Naive B cell (primary cell): ENCODE data around the gene PAX5. TPM values are rescaled to one million over a fixed set of nuclear protein-coding genes. Genes with fewer than 3 reads are reported as not detected.
"Not testable (repeated sequence)": the region's sequence is repeated elsewhere in the genome, so short reads cannot be mapped to it uniquely, and the experiment has no call there.

Experiments used
- ATAC-seq, 2 donors: fragments of 150-1000 bp; cut with Tn5 transposase; 2 replicates each; pipeline ENCODE4 v1.10.0; 2021; ENCODE audit warnings: low read depth in 2 of 2, mild to moderate bottlenecking in 2 of 2, moderate library complexity in 2 of 2
- DNase-seq: peaks from one replicate; pipeline ENCODE4 v3.0.0; 2022
- H3K27ac Mint-ChIP-seq, 6 donors: one replicate each; pipeline ENCODE4 v1.8.0; 2020 to 2022; ENCODE audit warnings: mild to moderate bottlenecking in 6 of 6, mixed read lengths in 6 of 6, moderate library complexity in 5 of 6, inconsistent platforms in 2 of 6
- H3K27me3 Mint-ChIP-seq, 3 donors: one replicate each; pipeline ENCODE4 v1.8.0; 2021 to 2022; ENCODE audit warnings: mixed read lengths in 3 of 3, mild to moderate bottlenecking in 1 of 3
- H3K36me3 Mint-ChIP-seq, 2 donors: one replicate each; pipeline ENCODE4 v1.8.0; 2020 to 2022; ENCODE audit warnings: mixed read lengths in 2 of 2, inconsistent platforms in 1 of 2, mild to moderate bottlenecking in 1 of 2
- H3K4me1 Mint-ChIP-seq, 3 donors: one replicate each; pipeline ENCODE4 v1.8.0; 2020 to 2022; ENCODE audit warnings: mixed read lengths in 3 of 3, inconsistent platforms in 1 of 3, mild to moderate bottlenecking in 1 of 3, moderate library complexity in 1 of 3
- H3K4me3 Mint-ChIP-seq, 8 donors: one replicate each; pipeline ENCODE4 v1.8.0; 2020 to 2022; ENCODE audit warnings: mild to moderate bottlenecking in 8 of 8, mixed read lengths in 8 of 8, moderate library complexity in 8 of 8, inconsistent platforms in 2 of 8
- H3K9me3 Mint-ChIP-seq, 7 donors: one replicate each; pipeline ENCODE4 v1.8.0; 2020 to 2022; ENCODE audit warnings: mixed read lengths in 7 of 7, mild to moderate bottlenecking in 5 of 7, inconsistent platforms in 2 of 7, moderate library complexity in 1 of 7
- polyA plus RNA-seq, 6 donors: library from polyadenylated mRNA; unstranded; fragments of 300-500 nt; fragmentation: Illumina TruSeq; gene quantifications; one replicate each; pipeline ENCODE4 v1.2.3, GENCODE V29; 2021; ENCODE audit warnings: low read depth in 6 of 6

Gene PAX5
- polyA plus RNA-seq, result 10 to 100 TPM; 17.1 to 83.5 (median 45.3) TPM

DNA sequence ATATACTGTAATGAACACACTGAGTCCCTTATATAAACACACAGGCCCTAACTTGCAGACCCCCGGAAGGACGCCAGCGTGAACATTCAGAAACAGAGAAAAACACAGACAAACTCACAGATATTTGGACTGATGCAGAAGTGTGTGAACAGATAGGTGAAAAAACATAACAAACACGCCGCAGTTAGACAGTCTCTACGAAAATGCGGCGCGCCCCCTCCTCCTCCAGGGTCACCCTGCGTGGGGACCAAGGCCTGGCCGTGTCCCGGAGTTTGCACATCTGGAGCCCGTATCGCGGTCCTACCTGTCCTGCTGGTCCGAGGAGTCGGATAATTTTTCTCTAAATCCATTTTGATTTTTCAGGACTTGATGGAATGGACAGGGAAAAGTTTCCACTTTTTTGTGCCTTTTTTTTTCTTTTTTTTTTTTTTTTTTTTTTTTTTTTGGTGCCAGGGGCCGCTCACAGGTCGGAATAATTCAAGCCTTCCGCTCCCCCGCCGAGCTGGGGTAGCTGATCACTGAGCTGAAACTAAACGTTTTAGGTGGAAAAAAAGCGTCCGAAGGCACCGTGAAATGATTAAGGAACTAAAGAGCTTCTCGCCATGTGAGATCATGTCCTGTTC, at the start of gene PAX5:
PAX5 (minus strand) TSS at position 587 of the 623 bp plus-strand sequence; CDS start at position 350, 237 bp downstream.
- peak within 1 kb of the TSS; percentile 90 to 100 (median 97) for H3K4me3 Mint-ChIP-seq
- peaks cover 63 to 75% (median 69%) of the 10 kb centered on the region in 3 donors for H3K4me1 Mint-ChIP-seq
- peak; percentile 37 for DNase-seq
- H3K27ac Mint-ChIP-seq, result peak within 1 kb of the TSS; percentile 98 to 100 (median 100)
- no peak for ATAC-seq
- H3K36me3 Mint-ChIP-seq, result peaks cover 6 to 10% of the 10 kb centered on the region in 2 donors
- H3K27me3 Mint-ChIP-seq, result no peaks in the 10 kb centered on the region
- H3K9me3 Mint-ChIP-seq, result no peaks in the 10 kb centered on the region

DNA sequence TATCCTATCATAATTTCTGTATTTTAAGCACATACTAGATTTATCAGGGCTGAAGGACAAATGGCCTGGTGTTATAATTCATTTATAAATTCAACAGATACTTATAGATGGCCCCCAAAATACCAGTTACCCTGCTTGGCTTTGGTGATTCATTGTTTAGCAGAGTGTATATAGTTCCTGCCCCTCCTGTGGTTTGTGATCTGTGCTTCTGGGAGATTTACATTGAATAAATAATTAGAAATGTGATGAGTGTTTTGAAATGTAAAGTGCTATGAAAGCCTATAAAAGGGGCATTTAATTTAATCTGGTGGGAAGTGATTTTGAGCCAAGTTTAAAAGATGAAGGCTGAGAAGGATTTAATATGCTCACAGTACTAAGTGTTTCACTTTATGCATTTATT, 49.6 kb upstream of the PAX5 start:
- Mint-ChIP-seq H3K9me3 (no peaks in the 10 kb centered on the region), H3K4me1 (peaks cover 53 to 79% (median 76%) of the 10 kb centered on the region in 3 donors), H3K27me3 (no peaks in the 10 kb centered on the region), H3K4me3 (peak overlapping the region; percentile 7 to 80 (median 60)), H3K27ac (peak overlapping the region in 5 of 6 donors; percentile 35 to 86 (median 59)), H3K36me3 (peaks cover 12 to 17% of the 10 kb centered on the region in 2 donors)
- ATAC-seq (no peak), DNase-seq (no peak)

DNA sequence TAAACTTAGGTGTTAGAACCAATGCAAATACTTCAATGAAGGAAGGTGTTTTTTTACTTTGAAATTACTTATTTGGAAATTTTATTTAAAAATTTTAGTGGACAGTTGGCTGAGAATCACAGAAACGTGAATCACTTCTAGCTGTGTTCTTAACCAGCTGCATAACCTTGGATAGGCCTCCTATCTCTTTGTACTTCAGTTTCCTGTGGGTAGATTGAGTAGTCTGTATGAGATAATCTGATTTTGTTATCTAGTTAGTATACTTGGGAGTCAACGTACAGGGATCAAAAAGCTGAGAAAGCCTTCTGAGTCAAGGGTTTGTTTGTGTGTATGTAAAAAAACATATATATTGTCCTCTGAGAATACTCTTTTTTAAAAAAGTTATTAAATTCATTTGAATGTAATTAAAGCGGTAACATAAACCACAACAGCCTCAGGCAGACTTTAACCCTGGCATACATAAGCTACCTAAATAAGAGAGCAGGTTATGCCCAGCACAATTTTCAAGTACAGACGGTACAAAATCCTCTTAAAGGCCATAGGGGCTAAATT, 48.2 kb upstream of the PAX5 start:
- DNase-seq, result no peak
- peak overlapping the region in 5 of 6 donors; percentile 16 to 98 (median 40) for H3K27ac Mint-ChIP-seq

DNA sequence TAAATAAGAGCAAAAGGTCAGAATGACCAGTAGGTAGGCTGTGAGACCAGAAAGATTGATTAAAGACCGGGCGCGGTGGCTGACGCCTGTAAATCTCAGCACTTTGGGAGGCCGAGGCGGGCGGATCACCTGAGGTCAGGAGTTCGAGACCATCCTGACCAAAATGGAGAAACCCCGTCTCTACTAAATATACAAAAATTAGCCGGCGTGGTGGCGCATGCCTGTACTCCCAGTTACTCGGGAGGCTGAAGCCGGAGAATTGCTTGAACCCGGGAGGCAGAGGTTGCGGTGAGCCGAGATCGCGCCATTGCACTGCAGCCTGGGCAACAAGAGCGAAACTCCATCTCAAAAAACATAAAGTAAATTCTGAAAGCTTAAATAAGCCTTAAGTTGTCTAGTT, 47.4 kb upstream of the PAX5 start:
- H3K4me3 Mint-ChIP-seq, result peak overlapping the region; percentile 96 to 98 (median 97)
- not testable (repeated sequence) for H3K9me3 Mint-ChIP-seq, H3K27me3 Mint-ChIP-seq, H3K36me3 Mint-ChIP-seq, DNase-seq, ATAC-seq
- peak overlapping the region; percentile 7 to 98 (median 58) for H3K27ac Mint-ChIP-seq
- H3K4me1 Mint-ChIP-seq, result peaks cover 49 to 74% (median 69%) of the 10 kb centered on the region in 3 donors

More for the DNA sequence above, 48.2 kb upstream of the PAX5 start:
- no peaks in the 10 kb centered on the region for H3K9me3 Mint-ChIP-seq
- peaks cover 9 to 16% of the 10 kb centered on the region in 2 donors for H3K36me3 Mint-ChIP-seq
- peaks cover 56 to 80% (median 75%) of the 10 kb centered on the region in 3 donors for H3K4me1 Mint-ChIP-seq
- H3K4me3 Mint-ChIP-seq, result peak overlapping the region; percentile 96 to 98 (median 97)
- ATAC-seq, result no peak
- H3K27me3 Mint-ChIP-seq, result no peaks in the 10 kb centered on the region

DNA sequence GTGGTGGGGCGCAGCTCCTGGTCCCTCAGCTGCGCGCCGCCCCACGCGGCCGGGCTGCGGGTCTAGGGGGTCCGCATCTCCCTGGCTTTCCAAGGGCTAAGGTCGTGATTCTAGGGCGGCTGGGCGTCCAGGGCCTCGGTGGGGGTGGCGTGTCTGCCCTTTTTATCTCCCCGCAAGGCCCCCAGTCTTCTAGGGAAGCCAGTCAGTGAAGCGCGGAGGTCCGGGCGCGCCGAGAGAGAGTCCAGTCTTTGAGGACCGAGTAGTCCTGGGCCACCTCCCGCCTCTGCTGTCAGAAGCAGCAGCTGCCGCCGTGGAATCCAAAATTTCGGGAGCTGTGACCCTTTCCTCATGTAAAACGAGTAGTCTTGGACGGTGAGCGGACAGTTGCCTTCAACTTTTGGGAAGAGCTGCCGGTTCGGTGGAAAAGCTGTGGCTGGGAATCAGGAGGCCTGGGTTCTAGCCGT, 46.1 kb upstream of the PAX5 start:
- not testable (repeated sequence) for H3K36me3 Mint-ChIP-seq, H3K9me3 Mint-ChIP-seq, H3K27me3 Mint-ChIP-seq, ATAC-seq, DNase-seq
- H3K4me3 Mint-ChIP-seq, result peak overlapping the region; percentile 96 to 98 (median 97)
- H3K4me1 Mint-ChIP-seq, result peaks cover 52 to 74% (median 69%) of the 10 kb centered on the region in 3 donors
- peak overlapping the region; percentile 97 to 99 (median 98) for H3K27ac Mint-ChIP-seq

DNA sequence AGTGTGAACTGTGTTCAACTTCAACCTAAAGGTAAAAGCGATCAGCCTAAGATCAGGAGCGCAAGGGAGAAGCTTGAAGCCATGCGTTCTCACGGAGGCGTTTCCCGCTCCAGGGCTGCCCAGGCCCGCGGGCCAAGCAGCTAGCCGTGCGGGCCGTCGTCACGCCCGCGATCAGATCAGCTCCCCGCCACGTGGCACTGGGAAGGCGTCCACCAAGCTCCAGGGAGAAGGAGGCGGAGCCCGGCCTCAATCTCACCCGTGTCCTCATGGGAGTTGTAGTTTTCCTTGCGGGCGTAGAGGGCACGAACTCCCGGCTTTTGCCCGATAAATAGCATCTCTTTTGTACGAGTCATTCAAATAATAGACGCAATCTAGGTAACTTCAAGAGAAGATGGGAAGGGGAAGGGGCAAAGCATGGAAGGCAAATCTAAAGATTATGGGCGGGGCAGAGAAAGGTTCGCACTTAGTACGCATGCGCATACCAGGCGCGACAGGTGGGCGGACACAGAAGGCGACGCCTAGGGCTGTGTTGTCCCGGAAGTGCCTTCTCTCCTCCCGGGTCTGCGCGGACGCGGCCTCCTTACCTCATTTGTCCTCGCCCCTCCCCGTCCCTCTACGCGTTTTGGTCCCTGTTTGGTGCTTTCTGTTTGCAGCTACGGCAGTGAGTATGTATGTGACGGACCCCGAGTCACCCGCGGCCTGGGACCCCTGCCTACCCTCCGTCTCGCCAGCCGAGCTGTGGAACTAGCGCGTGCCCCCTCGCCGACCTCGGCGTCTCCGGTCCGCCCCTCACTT, 45.5 kb upstream of the PAX5 start:
- ATAC-seq (peak; percentile 93 to 94), DNase-seq (peak; percentile 94)
- Mint-ChIP-seq H3K4me3 (peak overlapping the region; percentile 96 to 98 (median 97)), H3K27me3 (no peaks in the 10 kb centered on the region), H3K9me3 (no peaks in the 10 kb centered on the region), H3K4me1 (peaks cover 53 to 75% (median 69%) of the 10 kb centered on the region in 3 donors), H3K27ac (peak overlapping the region; percentile 97 to 99 (median 98)), H3K36me3 (peaks cover 0 to 7% of the 10 kb centered on the region in 2 donors)

DNA sequence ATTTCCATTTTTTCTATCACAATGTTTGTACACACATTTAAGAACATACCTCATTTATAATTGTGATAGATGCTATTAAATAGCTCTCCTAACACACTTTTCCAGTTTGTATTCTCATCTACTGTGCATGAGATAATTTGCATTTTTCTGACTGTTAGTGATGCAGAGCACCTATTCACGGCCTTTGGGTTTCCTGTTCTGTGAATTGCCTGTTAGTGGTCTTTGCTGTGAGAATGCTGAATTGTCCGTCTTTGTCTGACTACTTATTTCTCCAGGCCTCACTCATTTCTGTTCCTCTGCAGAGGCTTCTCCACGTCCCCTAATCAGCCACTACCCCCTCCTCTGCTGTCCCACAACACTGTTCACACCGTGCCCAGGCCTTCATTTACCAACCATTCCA, 40.7 kb upstream of the PAX5 start:
- peak; percentile 36 to 46 for ATAC-seq
- not testable (repeated sequence) for H3K36me3 Mint-ChIP-seq, H3K27me3 Mint-ChIP-seq, H3K9me3 Mint-ChIP-seq
- H3K27ac Mint-ChIP-seq, result peak overlapping the region; percentile 1 to 91 (median 78)
- H3K4me3 Mint-ChIP-seq, result peak overlapping the region; percentile 63 to 83 (median 72)
- peak; percentile 29 for DNase-seq
- H3K4me1 Mint-ChIP-seq, result peaks cover 38 to 50% (median 46%) of the 10 kb centered on the region in 3 donors

DNA sequence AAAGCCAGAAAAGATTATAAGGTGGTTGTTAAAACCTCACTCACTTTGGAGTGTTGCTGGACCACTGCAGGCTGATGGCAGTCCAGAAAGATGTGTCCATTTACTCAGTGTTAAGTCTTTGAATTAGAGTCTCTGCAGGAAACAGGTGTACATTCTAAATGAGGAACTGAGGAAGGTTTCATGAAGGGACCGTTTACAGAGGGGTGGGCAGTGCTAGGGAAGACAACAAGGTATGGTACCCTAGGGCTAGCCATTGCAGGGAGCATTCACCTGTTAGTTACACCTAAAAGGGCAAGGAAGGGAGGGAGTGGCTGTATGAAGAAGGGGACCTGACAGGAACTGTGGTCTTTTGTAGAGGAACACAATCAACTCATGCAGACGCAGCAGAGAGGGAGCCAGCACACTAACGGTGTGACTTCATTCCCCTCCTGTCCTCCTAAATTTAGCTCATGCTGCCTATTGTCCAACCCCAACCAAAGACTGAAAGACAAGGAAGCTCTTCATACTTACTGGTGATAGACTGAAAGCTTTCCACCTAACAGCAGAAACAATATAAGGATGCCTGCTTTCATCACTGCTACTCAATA, 32.2 kb upstream of the PAX5 start:
- Mint-ChIP-seq H3K9me3 (no peaks in the 10 kb centered on the region), H3K4me1 (peaks cover 33 to 43% (median 36%) of the 10 kb centered on the region in 3 donors), H3K36me3 (no peaks in the 10 kb centered on the region), H3K27ac (peak overlapping the region; percentile 19 to 92 (median 82)), H3K27me3 (no peaks in the 10 kb centered on the region), H3K4me3 (peak overlapping the region in 7 of 8 donors; percentile 30 to 83 (median 73))
- ATAC-seq (peak; percentile 99), DNase-seq (peak; percentile 57)

DNA sequence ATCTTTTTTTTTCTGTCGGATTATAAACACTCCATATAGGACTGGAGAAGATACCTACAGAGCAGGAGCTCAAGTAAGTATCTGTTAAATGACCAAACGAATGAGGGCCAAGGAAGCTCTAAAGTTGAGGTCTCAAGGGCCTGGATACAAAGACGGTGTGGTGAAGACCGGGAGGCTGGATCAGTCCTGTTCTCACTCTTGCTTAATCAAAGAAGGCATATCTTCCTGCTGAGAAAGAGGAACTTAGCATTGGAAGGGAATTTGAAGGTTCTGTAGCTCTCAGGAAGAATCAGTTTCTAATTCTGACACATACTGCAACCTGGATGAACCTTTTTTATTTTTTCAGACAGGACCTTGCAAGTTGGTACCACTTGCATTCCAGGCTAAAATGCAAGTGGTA, 28.3 kb upstream of the PAX5 start:
- H3K27me3 Mint-ChIP-seq, result no peaks in the 10 kb centered on the region
- ATAC-seq (no peak), DNase-seq (no peak)
- peaks cover 43 to 55% (median 48%) of the 10 kb centered on the region in 3 donors for H3K4me1 Mint-ChIP-seq
- H3K4me3 Mint-ChIP-seq, result peak overlapping the region in 1 of 8 donors; percentile 29
- peak overlapping the region in 3 of 6 donors; percentile 32 to 64 (median 48) for H3K27ac Mint-ChIP-seq
- no peaks in the 10 kb centered on the region for H3K36me3 Mint-ChIP-seq
- no peaks in the 10 kb centered on the region for H3K9me3 Mint-ChIP-seq

DNA sequence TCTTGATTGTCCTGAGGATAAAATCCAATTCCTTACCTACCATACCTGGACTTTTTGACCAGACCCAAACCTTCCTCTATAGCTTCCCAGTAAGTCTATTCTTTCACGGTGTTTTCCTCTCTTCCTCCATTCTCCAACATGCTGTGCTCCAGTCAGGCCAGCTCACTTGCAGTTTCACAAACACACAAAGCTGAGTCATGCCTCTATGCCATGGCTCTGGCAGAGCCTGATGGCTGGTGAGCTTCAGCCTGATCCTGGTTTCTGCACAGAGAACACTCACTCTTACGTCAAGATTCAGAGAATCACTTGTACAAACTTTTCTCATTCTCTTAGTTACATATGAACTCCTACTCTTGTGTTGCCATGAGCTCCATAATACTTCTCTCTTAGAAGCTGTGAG, 27.7 kb upstream of the PAX5 start:
- DNase-seq (no peak), ATAC-seq (no peak)
- Mint-ChIP-seq H3K27ac (peak overlapping the region in 5 of 6 donors; percentile 8 to 88 (median 48)), H3K4me1 (peaks cover 43 to 55% (median 43%) of the 10 kb centered on the region in 3 donors), H3K4me3 (peak overlapping the region in 2 of 8 donors; percentile 6 to 12), H3K27me3 (no peaks in the 10 kb centered on the region), H3K9me3 (no peaks in the 10 kb centered on the region), H3K36me3 (no peaks in the 10 kb centered on the region)

DNA sequence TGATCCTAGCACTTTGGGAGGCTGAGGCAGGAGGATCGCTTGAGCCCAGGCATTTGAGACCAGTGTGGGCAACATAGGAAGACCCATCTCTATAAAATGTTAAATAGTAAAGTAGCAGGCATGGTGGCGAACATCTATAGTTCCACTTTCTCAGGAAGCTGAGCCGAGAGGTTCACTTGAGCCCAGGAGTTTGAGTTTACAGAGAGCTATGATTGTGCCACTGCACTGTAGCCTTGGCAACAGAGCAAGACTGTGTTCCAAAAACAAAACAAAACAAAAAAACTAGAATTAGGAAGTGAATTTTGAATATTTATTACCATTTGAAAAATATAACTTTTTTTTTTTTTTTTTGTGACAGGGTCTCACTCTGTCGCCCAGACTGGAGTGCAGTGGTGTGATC, 26.8 kb upstream of the PAX5 start:
- H3K4me1 Mint-ChIP-seq, result peaks cover 35 to 46% (median 36%) of the 10 kb centered on the region in 3 donors
- peak overlapping the region in 2 of 8 donors; percentile 53 to 54 for H3K4me3 Mint-ChIP-seq
- peak overlapping the region in 4 of 6 donors; percentile 32 to 90 (median 74) for H3K27ac Mint-ChIP-seq
- H3K9me3 Mint-ChIP-seq, result no peaks in the 10 kb centered on the region
- ATAC-seq, result peak; percentile 92 to 97
- H3K36me3 Mint-ChIP-seq, result no peaks in the 10 kb centered on the region
- H3K27me3 Mint-ChIP-seq, result no peaks in the 10 kb centered on the region
- peak; percentile 40 for DNase-seq

DNA sequence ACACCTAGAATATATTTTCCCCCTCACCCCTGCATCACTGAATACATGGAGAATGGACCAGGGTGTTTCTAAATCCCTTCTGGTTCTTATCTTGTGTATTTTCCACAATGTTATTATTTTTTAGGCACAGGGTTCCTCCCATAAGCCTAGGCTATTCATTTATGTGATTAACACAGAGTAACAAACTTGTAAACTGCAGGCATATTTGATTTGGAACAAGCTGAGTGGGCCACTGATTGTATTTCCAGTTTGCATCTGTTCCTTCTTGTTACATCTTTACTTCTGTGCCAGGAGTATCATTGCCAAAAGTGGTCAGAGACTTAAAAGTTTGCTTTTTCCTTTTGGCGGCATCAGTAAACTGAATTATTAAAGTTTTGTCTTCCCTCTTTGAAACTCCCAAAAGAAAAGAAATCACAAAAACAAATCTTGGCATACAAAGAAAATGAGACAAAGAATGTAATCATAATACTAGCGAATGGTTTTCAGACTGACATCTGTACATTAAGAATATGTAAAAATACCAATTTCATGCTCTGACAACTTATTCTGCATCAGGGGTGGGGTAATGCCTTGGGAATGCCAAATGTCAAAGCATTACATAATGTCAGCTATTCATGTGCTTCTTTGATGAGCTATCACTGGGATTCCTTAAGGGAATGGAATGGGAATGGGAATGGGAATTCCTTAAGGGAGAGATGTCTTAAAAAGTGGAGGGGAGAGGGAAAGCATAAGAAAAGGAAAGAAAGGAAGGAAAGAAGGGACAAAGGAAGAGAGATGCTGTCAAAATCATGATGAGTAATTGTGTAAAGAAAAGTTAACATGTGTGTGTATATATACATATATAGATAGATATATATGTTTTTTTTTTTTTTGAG, 22.2 kb upstream of the PAX5 start:
- no peaks in the 10 kb centered on the region for H3K27me3 Mint-ChIP-seq
- ATAC-seq, result no peak

More for the DNA sequence above, 22.2 kb upstream of the PAX5 start:
- peak overlapping the region in 2 of 6 donors; percentile 7 to 70 for H3K27ac Mint-ChIP-seq
- H3K9me3 Mint-ChIP-seq, result no peaks in the 10 kb centered on the region
- H3K4me1 Mint-ChIP-seq, result peaks cover 24 to 40% (median 40%) of the 10 kb centered on the region in 3 donors
- H3K4me3 Mint-ChIP-seq, result no peak overlapping the region
- H3K36me3 Mint-ChIP-seq, result no peaks in the 10 kb centered on the region
- no peak for DNase-seq
